Measurements from ENCODE around the gene ANKZF1.

Gene ANKZF1

GRCh38 chr2:219282943-219283581, 53.5 kb downstream of the ANKZF1 start:
- DNase-seq (ENCODE audit: low spot score) = no peak

- DNase-seq (ENCODE audit: low spot score) = no peak
Observed at GRCh38 chr2:219284501-219285372, 55.1 kb downstream of the ANKZF1 start.

- DNase-seq (ENCODE audit: low spot score) = no peak
Observed at GRCh38 chr2:219285373-219285735, 55.7 kb downstream of the ANKZF1 start.

GRCh38 chr2:219285894-219286425, 56.4 kb downstream of the ANKZF1 start:
- DNase-seq (ENCODE audit: low spot score) = no peak

Measured in RKO (cell line).